HT1080 (cell line): ENCODE measurements around the gene IL1R1. TPM values are rescaled to one million over a fixed set of nuclear protein-coding genes. Genes with fewer than 3 reads are reported as not detected.
"Not testable (repeated sequence)": the region's sequence is repeated elsewhere in the genome, so short reads cannot be mapped to it uniquely, and the experiment has no call there.

Source experiments
- DNase-seq: peaks from one replicate; pipeline ENCODE4 v3.0.0-alpha.2; 2015; ENCODE audit warnings: low read depth
- polyA plus RNA-seq, 2 experiments: library from polyadenylated mRNA; depleted of rRNA; stranded (reverse); fragments of >200 nt; gene quantifications; 2 replicates each; pipeline ENCODE4 v1.2.3, GENCODE V29; 2015
- total RNA-seq: library from RNA; depleted of rRNA; stranded (reverse); fragments of >200 nt; shearing (Covaris generic); gene quantifications from 2 replicates; pipeline ENCODE4 v1.2.3, GENCODE V29; 2014; rRNA removed

IL1R1 gene, protein sequence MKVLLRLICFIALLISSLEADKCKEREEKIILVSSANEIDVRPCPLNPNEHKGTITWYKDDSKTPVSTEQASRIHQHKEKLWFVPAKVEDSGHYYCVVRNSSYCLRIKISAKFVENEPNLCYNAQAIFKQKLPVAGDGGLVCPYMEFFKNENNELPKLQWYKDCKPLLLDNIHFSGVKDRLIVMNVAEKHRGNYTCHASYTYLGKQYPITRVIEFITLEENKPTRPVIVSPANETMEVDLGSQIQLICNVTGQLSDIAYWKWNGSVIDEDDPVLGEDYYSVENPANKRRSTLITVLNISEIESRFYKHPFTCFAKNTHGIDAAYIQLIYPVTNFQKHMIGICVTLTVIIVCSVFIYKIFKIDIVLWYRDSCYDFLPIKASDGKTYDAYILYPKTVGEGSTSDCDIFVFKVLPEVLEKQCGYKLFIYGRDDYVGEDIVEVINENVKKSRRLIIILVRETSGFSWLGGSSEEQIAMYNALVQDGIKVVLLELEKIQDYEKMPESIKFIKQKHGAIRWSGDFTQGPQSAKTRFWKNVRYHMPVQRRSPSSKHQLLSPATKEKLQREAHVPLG
- total RNA-seq: 0.40 and 0.43 TPM in 2 replicates
- polyA plus RNA-seq (2015; cell fraction: cytosol; rRNA removed): 0.47 and 0.83 TPM in 2 replicates
- 0.63 and 1.2 TPM in 2 replicates for polyA plus RNA-seq (2015; cell fraction: nucleus; rRNA removed)

DNA sequence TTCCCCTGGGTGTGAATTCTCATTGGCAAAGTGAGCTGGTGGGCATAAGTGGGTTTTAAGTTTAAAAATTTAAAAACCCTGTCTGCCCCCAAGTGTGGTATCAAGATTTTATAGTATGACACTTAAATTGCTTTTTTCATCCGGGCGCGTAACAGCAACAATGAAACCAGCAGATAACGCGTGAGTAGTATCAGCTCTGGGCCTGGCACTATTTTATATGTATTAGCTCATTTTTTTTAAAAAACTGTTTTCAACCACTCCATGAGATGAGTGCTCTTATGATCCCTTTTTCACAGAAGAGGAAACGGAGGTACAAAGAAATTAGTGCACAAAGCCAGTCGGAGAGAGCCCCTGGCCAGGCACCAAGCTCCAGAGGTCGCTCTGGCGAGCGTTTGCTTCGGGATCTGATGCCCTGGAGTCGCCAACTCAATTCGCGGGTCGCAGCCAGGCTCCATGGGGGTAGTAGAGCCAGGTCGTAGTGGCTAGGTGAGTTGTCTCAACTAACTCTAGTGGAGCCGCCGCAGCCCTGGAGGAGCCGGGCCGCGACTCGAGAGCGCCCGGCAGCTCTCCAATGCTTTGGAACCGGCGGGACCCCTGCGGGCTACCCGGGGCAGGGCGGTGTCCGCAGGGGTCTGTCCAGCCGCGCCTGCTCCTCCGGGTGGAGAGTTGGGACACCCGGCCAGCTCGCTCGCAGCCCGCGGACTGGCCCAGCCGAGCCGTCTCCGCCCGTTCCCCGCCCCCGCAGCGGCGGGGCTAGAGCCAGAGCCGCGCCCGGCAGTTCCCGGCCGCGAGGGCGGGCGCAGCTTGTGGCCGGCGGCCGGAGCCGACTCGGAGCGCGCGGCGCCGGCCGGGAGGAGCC is at the start of gene IL1R1:
TSS of gene IL1R1 (plus strand) at position 777 of the 859 bp plus-strand sequence. CDS start 14,979 bp downstream, outside the sequence.
- no peak for DNase-seq

DNA sequence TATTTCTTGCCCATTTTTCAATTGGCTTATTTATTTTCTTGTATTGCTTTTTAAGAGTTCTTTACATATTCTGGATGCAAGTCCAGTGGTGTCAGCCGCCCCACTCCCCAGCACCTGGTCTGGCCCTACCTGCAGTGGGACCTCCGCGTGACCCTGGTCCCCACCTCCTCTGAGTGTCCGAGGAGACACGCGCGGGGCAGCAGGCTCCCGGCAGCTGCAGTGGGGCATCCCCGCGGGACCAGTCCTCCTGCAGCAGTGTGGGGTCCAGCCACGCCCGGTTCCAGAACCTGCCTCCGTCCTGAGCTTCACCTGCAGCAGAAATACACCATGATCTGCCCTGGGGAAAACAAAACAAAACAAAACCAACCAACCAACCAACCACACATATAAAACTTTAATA is 48.9 kb upstream of the IL1R1 start:
- no peak for DNase-seq

DNA sequence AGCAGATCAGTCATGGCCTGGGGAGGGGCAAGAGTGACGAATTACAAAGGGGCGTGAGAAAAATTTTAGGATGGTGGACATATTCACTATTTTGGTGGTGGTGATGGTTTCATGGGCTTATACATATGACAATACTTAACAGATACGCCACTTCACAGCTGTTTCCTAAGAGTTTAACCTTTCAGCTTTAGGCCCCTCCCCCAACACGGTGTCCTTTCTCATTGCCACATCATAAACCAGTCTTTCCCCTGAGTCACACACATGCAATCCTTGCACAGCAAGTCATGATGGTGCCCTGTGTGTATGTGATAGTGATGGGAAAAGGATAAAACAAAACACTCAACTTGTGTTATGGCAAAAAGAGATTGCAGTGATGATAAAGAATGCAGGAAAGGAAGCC is 47.6 kb upstream of the IL1R1 start:
- peak; percentile 70 for DNase-seq

DNA sequence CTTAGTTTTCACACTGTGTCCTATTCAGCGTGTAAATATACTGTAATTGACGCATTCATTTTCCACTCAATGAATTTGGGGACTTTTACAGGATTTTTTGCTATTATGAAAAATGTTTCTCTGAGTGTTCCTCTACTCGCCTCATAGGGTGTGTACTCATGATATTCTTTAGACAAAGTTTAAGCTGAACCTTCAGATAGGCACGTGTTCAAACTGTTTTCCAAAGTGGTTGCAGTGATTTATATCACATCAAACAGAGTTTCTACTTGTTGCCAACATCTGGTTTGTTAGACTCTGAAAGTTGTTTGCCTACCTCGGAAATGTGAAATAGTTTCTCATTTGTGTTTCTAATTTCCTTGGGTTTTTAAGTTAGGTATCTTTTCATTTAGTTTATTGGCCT is 46.4 kb upstream of the IL1R1 start:
- no peak for DNase-seq

DNA sequence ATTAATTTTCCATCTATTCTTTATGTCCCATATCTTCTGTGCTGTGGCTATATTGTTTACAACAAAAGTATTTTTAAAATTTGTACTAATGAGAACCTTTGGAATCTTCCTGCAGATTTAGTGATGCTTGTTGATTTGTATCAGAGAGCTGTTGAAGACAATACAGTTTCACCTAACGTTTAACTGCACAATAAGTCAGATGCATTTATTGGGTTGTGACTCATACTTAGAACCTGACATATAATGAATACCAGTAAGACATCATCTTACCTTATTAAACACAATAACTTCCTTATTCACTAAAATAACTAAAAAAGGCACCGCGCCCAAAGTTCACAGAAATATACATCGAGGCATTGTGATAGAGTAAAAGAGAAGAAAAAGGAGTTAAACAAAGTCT is 43.8 kb upstream of the IL1R1 start:
- DNase-seq: no peak

DNA sequence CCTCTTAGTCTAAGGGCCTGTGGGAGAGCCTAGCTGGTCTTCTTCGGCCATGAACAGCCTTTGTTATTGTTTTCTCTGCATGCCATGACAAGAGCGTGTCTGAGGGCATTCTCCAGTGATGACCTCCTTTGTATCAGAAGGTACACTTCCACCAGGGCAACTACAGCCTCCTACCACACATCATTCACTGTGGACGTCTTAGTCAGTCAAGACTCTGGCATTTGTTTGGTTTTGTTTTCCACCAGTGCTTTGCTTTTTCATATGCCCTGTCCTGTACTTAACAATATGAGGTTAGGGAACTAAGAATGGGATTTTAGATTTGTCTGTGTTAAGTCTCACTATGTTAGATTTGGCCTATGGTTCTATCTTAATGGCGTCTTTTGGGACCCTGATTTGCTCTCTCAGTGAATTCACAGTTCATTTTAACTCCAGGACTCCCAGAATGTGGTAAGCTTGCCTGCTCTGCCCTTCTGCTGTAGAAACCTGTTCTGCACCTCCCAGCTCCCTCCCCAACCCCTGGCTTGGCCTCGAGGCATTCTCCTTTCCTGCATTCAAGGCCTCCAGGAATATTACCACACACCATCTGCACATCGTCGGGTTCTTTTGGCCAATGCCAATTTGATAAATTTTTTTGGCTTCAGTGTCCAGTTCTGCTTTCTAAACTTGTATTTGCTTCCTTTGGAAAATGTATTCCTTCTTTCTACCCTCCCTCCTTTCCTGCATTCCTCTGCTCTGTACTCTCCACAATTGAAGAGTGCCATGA is 42.8 kb upstream of the IL1R1 start:
- no peak for DNase-seq

DNA sequence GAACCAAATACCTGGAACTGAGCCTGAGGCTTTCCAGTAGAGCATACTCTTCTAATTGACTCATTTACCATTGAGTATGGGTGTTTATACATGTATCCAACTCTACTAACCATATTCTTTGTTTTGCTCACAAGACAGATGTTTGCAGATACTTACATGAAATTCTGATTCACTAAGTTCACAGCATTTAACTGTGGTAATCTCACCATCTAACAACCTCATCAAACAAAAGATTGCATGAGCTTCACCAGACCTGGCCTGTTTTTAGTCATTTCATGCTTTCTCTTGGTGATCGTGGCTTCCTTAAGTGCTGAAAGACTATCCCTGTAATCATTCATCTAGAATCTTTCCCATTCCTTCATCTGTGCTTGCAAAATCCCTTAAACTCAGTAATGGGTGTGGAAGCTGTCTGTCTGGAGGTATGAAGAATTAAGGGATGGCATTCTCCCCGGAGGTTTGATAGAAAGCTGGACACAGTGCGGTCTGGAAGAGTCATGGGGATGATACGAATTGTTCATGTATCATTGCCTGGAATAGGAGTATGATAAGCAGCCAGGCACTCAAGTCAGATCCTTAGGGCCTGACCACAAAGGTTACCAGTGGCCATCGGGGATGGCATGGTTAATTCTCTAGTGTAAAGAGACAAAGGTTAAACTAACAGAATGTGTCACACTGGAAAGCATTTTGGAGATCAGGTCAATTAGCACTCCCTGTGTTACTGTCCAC is 42.0 kb upstream of the IL1R1 start:
- no peak for DNase-seq

DNA sequence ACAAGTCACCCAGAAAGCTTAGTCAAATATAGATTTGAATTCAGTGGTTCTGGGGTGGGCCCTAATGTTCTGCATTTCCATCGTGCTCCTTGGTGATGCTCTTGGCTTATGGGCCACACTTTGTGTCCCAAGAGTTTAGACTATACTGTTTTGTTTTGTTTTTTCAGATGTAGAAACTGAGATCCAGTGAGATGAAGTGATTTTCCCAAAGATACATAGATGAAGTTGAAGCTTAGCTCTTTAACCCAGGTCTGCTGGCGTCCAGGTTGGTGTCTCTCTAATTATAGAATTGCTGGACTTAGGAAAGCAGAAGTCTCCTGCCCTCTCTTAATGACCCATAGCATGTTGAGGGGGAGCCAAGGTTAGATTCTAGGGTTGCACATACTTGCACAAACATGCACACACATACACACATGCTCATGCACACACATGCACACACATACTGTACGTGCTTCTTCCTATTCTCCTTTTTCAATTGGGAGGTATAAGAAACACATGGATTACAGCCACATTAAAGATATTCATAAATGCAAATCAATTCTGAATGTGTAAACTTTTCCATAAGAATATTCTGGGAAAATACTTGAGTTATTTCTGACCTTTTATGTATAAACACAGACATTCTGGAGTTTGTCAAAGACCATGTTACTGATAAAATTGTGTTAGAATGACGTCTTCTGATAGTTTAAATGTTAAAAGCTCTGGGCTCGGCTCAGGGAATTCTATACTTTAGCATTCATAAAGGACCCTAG is 41.3 kb upstream of the IL1R1 start:
- DNase-seq: no peak

DNA sequence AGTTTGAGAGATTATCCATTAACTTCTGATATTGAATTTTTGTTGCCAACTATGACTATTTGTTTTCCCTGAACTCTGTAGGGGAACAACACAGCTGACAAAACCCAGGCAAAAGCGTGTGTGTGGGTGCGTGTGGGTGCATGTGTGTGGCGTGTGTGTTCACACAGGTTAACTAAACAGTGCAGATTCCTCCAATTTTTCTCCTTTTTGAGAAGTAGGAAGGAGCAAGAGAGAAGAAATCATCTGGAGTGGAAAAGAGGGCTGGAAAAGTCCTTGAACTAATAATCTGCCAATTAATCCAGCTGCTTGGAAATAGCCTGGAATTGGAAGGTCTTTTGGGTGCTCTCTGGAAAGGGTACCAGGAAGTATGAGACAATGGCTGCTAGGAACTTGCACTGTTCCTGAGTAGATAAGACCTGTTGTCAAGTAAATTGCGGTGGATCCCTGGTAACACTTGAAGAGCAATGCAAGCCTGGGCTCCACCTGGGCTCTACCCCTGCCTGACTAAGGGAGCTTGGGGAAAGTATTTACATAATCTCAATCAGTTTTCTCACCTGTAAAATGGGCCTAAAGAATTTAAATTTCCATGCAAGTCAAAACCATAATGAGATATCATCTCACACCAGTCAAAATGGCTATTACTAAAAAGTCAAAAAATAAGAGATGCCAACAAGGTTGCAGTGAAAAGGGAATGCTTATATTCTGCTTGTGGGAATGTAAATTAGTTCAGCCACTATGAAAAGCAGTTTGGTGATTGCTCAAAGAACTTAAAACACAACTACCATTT is 40.5 kb upstream of the IL1R1 start:
- no peak for DNase-seq

DNA sequence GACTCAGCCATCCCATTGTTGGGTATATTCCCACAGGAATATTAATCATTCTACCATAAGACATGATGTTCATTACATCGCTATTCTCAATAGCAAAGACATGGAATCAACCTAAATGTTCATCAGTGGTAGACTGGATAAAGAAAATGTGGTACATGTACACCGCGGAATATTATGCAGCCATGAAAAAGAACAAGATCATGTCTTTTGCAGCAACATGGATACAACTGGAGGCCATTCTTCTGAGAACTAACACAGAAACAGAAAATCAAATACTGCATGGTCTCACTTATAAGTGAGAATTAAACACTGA is 40.0 kb upstream of the IL1R1 start:
- DNase-seq: not testable (repeated sequence)

DNA sequence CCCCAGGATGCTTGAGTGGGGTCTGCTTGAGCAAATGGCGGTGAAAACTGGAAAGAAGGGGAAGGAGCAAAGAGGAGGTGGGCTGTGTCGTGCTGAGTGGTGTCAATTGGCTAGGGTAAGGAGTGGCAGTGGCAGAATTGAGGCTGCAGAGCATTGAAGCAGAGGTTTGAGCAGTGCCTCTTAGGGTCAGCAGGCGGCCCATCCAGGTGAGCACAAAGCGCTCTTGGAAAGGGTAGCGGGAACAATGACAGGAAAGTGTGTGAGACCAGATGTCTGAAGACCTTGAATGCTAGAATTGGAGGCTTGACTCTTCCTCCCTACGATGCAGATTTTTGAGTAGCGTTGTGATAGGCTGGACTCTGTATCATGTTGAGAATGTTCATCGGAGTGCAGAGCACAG is 39.3 kb upstream of the IL1R1 start:
- DNase-seq: no peak

DNA sequence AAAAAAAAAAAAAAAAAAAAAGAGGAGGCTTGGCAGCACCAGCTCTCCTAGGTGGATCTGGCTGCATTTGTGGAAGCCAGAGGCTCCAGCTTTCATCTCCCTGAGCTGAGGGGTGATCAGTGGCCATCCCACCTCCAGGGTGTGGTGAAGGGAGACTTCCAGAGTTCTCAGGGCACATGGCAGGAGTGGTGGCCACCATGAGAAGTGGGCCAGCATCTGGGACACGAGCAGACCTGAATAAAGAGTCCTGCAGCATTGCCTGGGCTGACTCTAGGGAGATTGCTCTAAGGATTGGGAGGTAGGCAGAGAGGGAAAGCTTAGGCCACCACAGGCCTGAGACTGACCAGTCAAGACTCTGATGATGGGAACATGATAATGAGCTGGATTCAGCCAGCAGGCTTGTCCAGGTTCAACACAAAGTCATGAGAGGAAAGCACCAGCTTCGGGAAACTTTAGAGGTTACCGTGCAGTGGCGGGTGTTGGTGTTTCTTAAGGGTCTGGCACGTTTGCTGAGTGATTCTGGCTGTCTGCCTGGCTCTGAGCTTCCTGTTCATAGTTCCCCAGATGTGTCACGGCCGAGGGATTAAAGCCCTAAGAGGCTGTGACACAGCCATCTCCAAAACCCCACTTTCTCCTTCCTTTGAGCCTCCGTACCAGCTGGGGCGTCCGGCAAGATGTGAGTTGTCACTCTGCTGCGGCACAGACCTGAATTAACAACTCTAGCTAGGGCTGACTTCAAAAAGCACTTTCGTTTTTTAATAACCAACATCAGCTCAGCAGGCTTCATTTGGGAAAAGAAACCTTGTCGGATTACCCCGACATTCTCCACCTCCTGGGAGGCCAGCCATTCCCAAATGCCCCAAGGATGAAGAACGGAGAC is 38.3 kb upstream of the IL1R1 start:
- DNase-seq: peak; percentile 77

DNA sequence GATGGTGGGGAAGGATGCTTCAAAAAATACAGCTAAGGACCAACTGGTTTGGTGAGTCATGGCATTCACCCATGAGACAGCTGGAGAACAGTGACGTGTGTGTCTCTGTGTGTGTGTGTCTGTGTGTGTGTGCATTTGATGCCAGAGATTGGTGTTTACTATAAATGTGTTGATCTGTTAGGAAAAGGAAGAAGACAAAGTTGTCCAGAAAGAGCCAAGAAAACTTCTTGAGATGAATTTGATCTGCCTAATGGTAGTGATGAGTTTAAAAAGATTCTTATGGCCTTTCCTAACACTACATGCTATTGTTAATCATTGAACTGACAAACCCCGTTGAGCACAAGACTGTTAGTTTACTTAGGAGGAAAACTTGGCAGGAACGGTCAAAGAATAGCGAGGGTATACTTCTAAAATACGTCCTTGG is 36.4 kb upstream of the IL1R1 start:
- no peak for DNase-seq

DNA sequence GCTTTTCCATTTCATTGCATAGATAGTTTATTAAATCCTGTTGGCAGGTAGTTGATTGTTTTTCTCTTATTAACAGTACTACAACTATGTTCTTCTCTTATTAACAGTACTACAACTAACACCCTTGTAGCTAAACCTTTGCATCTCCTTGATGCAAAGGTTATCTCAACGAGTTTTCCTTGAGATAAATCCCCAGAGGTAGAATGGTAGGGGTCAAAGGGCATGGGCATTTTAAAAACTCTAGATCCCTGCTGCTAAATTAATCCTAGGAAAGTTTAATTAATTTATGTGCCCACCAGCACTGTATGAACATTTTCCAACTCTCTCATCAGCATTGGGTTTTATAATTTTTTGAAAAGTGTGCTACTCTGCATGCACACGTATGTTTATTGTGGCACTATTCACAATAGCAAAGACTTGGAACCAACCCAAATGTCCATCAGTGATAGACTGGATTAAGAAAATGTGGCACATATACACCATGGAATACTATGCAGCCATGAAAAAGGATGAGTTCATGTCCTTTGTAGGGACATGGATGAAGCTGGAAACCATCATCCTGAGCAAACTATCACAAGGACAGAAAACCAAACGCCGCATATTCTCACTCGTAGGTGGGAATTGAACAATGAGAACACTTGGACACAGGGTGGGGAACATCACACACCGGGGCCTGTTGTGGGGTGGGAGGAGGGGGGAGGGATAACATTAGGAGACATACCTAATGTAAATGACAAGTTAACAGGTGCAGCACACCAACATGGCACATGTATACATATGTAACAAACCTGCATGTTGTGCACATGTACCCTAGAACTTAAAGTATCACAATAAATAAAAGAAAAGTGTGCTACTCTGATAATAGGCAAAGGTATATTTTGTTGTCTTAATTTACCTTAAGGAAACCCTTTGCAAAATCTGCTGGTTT is 35.5 kb upstream of the IL1R1 start:
- not testable (repeated sequence) for DNase-seq

DNA sequence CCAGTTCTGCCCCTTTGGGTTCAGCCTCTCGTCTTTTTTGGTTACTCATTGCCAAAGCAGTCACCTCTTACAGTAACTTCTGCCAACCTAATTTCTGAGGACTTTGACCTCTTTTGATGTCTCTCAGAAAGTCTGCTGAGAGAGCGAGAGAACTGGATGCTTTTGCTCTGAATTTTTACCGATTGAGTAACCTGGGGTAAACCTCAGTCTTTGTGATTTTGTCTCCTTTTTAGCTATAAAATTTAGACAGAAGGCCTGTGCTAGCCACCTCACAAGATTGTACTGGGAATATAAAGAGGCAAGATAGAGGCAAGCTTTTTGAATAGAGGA is 34.8 kb upstream of the IL1R1 start:
- no peak for DNase-seq

DNA sequence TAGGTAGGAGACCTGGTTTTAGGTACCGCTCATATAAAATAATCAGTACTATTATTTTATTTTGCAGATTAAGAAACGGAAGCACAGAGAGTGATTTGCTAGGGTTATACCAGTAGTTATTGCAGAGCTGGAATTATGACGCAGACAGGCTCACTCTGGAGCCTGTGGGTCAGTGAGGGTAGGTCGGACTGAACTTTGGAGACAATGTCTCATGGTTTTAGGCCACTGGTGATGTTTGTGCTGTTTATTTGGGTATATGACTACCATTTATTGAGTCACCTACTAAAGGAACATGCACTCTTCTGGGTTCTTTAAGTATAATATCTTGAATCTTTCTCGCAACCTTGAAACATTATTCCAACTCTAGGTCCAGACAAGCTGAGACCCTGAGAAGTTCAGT is 33.5 kb upstream of the IL1R1 start:
- no peak for DNase-seq

DNA sequence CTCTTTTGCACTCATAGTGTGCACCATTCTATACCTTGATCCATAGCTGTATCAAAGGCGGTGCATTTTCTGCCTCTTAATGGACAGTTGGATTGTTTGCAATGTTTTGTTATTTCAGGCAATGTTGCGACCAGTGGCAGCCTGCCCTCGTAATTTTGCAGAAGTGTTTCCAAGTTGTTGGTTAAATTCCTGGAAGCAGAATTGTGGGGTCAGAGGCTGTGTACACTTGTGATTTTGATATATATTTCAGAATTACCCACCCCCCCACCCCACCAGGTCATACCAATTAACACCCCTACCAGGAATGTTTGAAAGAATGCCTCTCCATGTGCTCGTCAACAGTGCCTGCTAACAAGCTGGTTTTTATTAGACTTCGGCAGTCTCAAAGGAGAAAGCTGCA is 32.4 kb upstream of the IL1R1 start:
- DNase-seq: no peak
